PC-9 (cell line): Measurements from ENCODE around the gene TMLHE. TPM values are rescaled to one million over a fixed set of nuclear protein-coding genes. Genes with fewer than 3 reads are reported as not detected.
"Not testable (repeated sequence)": the region's sequence is repeated elsewhere in the genome, so short reads cannot be mapped to it uniquely, and the experiment has no call there.

ENCODE experiments used
- BruUV-seq: library from RNA; stranded (reverse); fragments of 400-500 nt; replicated peaks from 2 replicates; lab custom pipeline; 2021; lab: Mats Ljungman, UMichigan
- CTCF ChIA-PET: fragments of 300-600 bp; sonication (Branson Sonifier 250); formaldehyde crosslinking; loops from one replicate; lab custom pipeline; 2022; ENCODE audit warnings: antibody characterized with exemption; lab: Charles Lee
- POLR2A ChIA-PET: fragments of 300-600 bp; sonication (Branson Sonifier 250); formaldehyde crosslinking; loops from one replicate; lab custom pipeline; 2022; ENCODE audit warnings: antibody characterized with exemption; ENCODE audit not compliant: unreplicated experiment; lab: Charles Lee
- DNase-seq, 2 experiments: peaks; one replicate each; pipeline versions ENCODE4 v3.0.0 to v3.0.0-alpha.2; 2015 to 2022; ENCODE audit warnings: mixed read lengths in 1 of 2
- H2AFZ ChIP-seq: fragments of 200-600 bp; sonication (generic); 2 replicates; pipeline ENCODE4 v1.8.1; 2017; ENCODE audit warnings: antibody characterized with exemption
- H3F3A ChIP-seq: fragments of 200-600 bp; sonication (generic); 2 replicates; pipeline ENCODE4 v1.8.1; 2017; ENCODE audit warnings: antibody characterized with exemption, mild to moderate bottlenecking, low read depth; ENCODE audit not compliant: insufficient read depth
- H3K27ac ChIP-seq: fragments of 200-600 bp; sonication (generic); 2 replicates; pipeline ENCODE4 v1.6.1; 2016; ENCODE audit warnings: mixed run types
- H3K27me3 ChIP-seq: fragments of 200-600 bp; sonication (generic); 2 replicates; pipeline ENCODE4 v1.6.1; 2016; ENCODE audit warnings: low read depth, mixed run types; ENCODE audit not compliant: insufficient read depth
- H3K36me3 ChIP-seq: fragments of 200-600 bp; sonication (generic); 2 replicates; pipeline ENCODE4 v1.6.1; 2016; ENCODE audit warnings: low read depth, mixed run types
- H3K4me1 ChIP-seq: fragments of 200-600 bp; sonication (generic); replicated peaks from 2 replicates; pipeline ENCODE4 v1.6.1; 2016; ENCODE audit warnings: mixed run types; ENCODE audit not compliant: insufficient read depth
- H3K4me2 ChIP-seq: fragments of 200-600 bp; sonication (generic); 2 replicates; pipeline ENCODE4 v1.6.1; 2017; ENCODE audit warnings: mixed run types
- H3K4me3 ChIP-seq: fragments of 200-600 bp; sonication (generic); 2 replicates; pipeline ENCODE4 v1.6.1; 2016; ENCODE audit warnings: mixed run types
- H3K79me2 ChIP-seq: fragments of 200-600 bp; sonication (generic); 2 replicates; pipeline ENCODE4 v1.6.1; 2017; ENCODE audit warnings: low read depth, mixed run types
- H3K9me2 ChIP-seq: fragments of 200-600 bp; sonication (generic); 2 replicates; pipeline ENCODE4 v1.8.1; 2017; ENCODE audit warnings: mild to moderate bottlenecking; ENCODE audit not compliant: insufficient read depth
- H3K9me3 ChIP-seq: fragments of 200-600 bp; sonication (generic); 2 replicates; pipeline ENCODE4 v1.8.1; 2016; ENCODE audit warnings: low read depth; ENCODE audit not compliant: insufficient read depth
- H4K20me1 ChIP-seq: fragments of 200-600 bp; sonication (generic); 2 replicates; pipeline ENCODE4 v1.8.1; 2017; ENCODE audit not compliant: insufficient read depth
- CTCF ChIP-seq: fragments of 200-600 bp; sonication (generic); conservative IDR thresholded peaks from 2 replicates; pipeline ENCODE4 v1.6.1; 2017; ENCODE audit warnings: mixed run types, antibody characterized with exemption, mild to moderate bottlenecking, moderate library complexity
- EZH2 ChIP-seq: fragments of 200-600 bp; sonication (generic); IDR thresholded peaks from 2 replicates; pipeline ENCODE4 v1.8.0; 2017; ENCODE audit warnings: antibody characterized with exemption, low read depth
- intact Hi-C: fragments of 100-400 bp; cut with micrococcal nuclease; formaldehyde crosslinking; loops from one replicate; pipeline ENCODE4 v1.10.0; 2022; ENCODE audit not compliant: unreplicated experiment
- total RNA-seq: library from RNA; stranded (reverse); gene quantifications from 2 replicates; pipeline ENCODE4 v1.2.3, GENCODE V29; 2021

The TMLHE gene
- total RNA-seq, 1 experiment from 2014 or later: 37.2 TPM

DNA sequence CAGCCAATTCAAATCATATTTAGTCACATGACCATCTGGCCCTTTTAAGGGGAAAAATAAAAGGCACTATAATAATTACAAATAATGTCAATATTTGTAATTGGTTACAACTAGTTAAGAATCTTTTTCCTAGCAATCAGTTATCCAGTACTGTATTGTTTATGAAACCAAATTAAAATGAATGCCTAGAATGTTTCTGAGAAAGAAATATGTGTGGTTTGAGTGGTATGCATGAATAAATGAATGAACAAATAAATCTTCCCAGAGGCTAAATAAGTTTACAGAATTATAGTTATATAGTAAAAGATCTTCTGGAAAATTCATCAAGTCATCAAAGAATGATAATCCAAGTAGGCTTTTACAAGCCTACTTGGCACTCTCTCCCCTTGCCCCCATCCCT is 98.5 kb downstream of the TMLHE start:
- intact Hi-C loops: no loop called here
- Histone ChIP-seq H4K20me1 (no peaks in the 10 kb centered on the region), H3K36me3 (no peaks in the 10 kb centered on the region), H3K4me1 (no peaks in the 10 kb centered on the region), H3K4me3 (no peak overlapping the region), H3K27ac (no peak overlapping the region), H3F3A (no peaks in the 10 kb centered on the region), H3K4me2 (no peak overlapping the region), H3K9me2 (no peaks in the 10 kb centered on the region), H3K9me3 (no peaks in the 10 kb centered on the region), H3K79me2 (no peaks in the 10 kb centered on the region), H3K27me3 (no peaks in the 10 kb centered on the region), H2AFZ (no peak overlapping the region)
- ChIA-PET CTCF (no interaction called here), POLR2A (no interaction called here)
- TF ChIP-seq EZH2: no peak
- TF ChIP-seq CTCF: no peak
- DNase-seq: no peak
- BruUV-seq: no TSS peak

- ChIA-PET CTCF (no interaction called here), POLR2A (no interaction called here)
- no peaks in the 10 kb centered on the region for H3K79me2 ChIP-seq
These were observed 107.5 kb downstream of the TMLHE start for GRCh38 chrX:155505296-155505695.

DNA sequence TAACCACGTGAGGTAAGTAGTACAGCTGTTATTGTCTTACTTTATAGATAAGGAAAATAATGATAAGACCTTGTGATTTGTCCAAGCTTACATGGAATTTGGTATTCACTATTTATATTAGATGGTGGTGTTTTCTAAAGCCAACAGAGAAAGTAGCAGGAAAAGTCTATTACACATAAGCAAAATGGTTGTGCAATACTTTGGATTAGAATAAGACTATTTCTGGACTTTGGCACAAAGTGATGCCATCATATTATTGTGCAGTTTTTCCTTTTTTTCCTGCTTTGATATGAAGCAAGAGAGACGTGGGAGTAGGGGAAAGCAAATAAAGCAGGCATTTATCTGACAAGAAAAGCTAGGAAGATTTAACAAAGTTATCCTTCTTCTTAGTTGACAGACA is 117.6 kb downstream of the TMLHE start:
- H3K9me2 ChIP-seq, H4K20me1 ChIP-seq, H3K79me2 ChIP-seq, H3K9me3 ChIP-seq, H3K4me2 ChIP-seq, CTCF ChIA-PET, POLR2A ChIA-PET, H3K36me3 ChIP-seq, H3K4me3 ChIP-seq, H3K27me3 ChIP-seq, intact Hi-C loops, H3K27ac ChIP-seq, H3F3A ChIP-seq, BruUV-seq, H3K4me1 ChIP-seq, H2AFZ ChIP-seq, DNase-seq: not testable (repeated sequence)

More at GRCh38 chrX:155505296-155505695, 107.5 kb downstream of the TMLHE start:
- no peaks in the 10 kb centered on the region for H4K20me1 ChIP-seq
- BruUV-seq: no TSS peak
- H2AFZ ChIP-seq: no peak overlapping the region
- H3K9me3 ChIP-seq: no peaks in the 10 kb centered on the region
- H3K9me2 ChIP-seq: no peaks in the 10 kb centered on the region
- H3F3A ChIP-seq: no peaks in the 10 kb centered on the region
- no peaks in the 10 kb centered on the region for H3K27me3 ChIP-seq
- no peaks in the 10 kb centered on the region for H3K36me3 ChIP-seq
- H3K27ac ChIP-seq: no peak overlapping the region
- TF ChIP-seq EZH2 (no peak), CTCF (no peak)
- no peak for DNase-seq
- no peaks in the 10 kb centered on the region for H3K4me1 ChIP-seq
- intact Hi-C loops: no loop called here
- no peak overlapping the region for H3K4me2 ChIP-seq
- H3K4me3 ChIP-seq: no peak overlapping the region

DNA sequence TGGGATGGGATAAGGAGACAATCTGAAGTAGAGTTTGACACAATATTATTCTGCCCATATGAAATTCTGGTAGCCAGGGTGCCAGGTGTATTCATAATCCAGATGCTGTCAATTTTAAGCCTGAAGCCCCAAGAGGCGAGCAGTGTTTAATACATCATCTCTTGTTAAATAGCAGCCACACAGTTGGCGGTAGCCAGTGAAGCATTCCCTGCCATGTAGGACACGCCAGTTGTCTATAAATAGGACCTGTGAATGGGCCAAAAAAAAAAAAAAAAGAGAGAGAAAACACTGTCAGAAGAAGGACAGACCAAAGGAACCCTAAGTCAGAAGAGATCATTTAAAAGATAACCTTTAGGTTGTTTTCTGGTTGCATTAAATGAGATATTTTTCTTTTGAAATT is 121.3 kb downstream of the TMLHE start:
- H3K9me3 ChIP-seq, H3K79me2 ChIP-seq, H3K4me1 ChIP-seq, H3F3A ChIP-seq, H3K4me3 ChIP-seq, H3K27ac ChIP-seq, H3K27me3 ChIP-seq, BruUV-seq, H4K20me1 ChIP-seq, H3K36me3 ChIP-seq, POLR2A ChIA-PET, H2AFZ ChIP-seq, H3K4me2 ChIP-seq, CTCF ChIA-PET, intact Hi-C loops, DNase-seq, H3K9me2 ChIP-seq: not testable (repeated sequence)

DNA sequence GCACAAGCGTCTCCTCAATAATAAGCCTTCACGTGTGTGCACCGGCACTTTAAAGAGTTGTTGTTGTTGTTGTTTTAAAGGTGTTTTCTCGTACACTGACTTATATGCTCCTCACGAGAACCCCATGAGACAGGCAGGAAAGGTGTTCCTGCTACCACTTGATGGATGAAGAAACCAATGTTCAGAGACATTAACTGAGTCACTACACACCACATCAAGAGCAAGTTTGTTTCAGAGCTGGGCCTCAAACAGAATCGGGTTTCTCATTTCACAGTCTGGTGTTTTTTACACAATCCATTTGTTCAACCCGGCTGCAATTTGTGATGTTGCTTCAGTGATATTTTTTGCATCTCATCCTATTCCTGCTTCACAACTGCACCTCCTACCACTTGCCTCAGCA is 135.6 kb downstream of the TMLHE start:
- not testable (repeated sequence) for H3K79me2 ChIP-seq, BruUV-seq, H3K4me2 ChIP-seq

GRCh38 chrX:155466269-155466938 is 146.3 kb downstream of the TMLHE start:
- BruUV-seq, CTCF ChIA-PET, H3K4me3 ChIP-seq, H4K20me1 ChIP-seq, H3K9me3 ChIP-seq, POLR2A ChIA-PET, H3K36me3 ChIP-seq, H3K9me2 ChIP-seq, H3K27ac ChIP-seq, H2AFZ ChIP-seq, H3K4me2 ChIP-seq, intact Hi-C loops, DNase-seq, H3K79me2 ChIP-seq, H3K27me3 ChIP-seq, H3F3A ChIP-seq, H3K4me1 ChIP-seq: not testable (repeated sequence)

More for the DNA sequence above, 135.6 kb downstream of the TMLHE start:
- H4K20me1 ChIP-seq, H3F3A ChIP-seq, H3K27me3 ChIP-seq, H3K4me1 ChIP-seq, DNase-seq, H3K9me3 ChIP-seq, H3K27ac ChIP-seq, POLR2A ChIA-PET, CTCF ChIA-PET, H3K36me3 ChIP-seq, H2AFZ ChIP-seq, H3K4me3 ChIP-seq, intact Hi-C loops, H3K9me2 ChIP-seq: not testable (repeated sequence)
